GDM1 (cell line): Measurements from ENCODE around the gene MORC3.
"Not testable (repeated sequence)": the region's sequence is repeated elsewhere in the genome, so short reads cannot be mapped to it uniquely, and the experiment has no call there.

Source experiments
- DNase-seq: peaks from one replicate; lab custom pipeline; 2025; lab: John Stamatoyannopoulos, UW

MORC3 gene

GRCh38 chr21:36319767-36320420 lies at the start of gene MORC3:
Gene MORC3, plus strand, starts transcription at chr21:36320197. Its CDS starts 68 bp downstream, at chr21:36320265.
- peak; percentile 99 for DNase-seq

GRCh38 chr21:36270786-36271695 lies 49.0 kb upstream of the MORC3 start:
- DNase-seq, result not testable (repeated sequence)

- DNase-seq, result no peak
Measured at GRCh38 chr21:36274128-36274527, 45.9 kb upstream of the MORC3 start.

DNA sequence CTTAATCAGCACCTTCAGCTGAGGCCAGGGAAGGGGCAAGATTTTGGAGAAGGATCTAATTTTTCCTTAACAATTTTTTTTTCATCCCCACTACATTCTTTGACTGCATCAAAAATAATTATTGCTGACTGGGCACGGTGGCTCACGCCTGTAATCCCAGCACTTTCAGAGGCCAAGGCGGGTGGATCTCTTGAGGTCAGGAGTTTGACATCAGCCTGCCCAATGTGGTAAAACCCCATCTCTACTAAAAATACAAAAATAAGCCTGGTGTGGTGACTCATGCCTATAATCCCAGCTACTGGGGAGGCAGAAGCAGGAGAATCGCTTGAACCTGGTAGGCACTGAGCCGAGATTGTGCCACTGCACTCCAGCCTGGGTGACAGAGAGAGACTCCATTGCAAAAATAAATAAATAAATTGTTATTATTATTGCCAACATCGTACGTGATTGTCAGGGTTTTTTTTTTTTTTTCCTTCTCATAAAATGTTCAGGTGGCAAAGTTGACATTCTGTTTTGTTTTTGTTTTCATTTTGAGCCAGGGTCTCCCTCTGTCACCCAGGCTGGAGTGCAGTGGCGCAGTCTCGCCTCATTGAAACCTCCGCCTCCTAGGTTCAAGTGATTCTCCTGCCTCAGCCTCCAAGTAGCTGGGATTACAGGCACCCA lies 37.3 kb upstream of the MORC3 start:
- DNase-seq, result no peak

- DNase-seq, result not testable (repeated sequence)
Measured at GRCh38 chr21:36283231-36283622, 36.8 kb upstream of the MORC3 start.

DNA sequence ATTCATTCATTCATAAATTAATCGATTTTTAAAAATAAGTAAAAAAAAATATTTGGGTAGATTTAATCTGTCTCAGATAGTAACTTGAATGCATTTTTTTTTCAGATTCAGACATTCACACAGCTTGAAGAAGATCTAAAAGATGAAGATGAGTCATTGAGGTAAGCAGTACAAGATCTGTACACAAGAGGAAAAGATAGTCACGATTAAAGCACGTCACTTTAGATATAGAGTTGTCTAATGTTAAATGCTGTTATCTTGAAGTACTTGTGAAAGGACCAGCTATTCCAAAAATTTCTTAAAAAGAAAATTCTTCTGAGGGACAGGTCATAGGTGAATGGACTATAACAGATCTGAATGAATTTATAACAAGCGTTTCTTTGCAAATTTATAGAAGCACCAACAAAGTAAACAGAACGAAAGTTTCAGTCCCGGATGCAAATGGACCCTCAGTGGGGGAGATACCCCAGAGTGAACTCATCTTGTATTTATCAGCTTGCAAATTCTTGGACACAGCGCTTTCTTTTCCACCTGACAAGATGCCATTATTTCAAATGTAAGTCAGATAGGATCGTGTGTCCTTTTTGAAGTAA lies 31.2 kb upstream of the MORC3 start:
- no peak for DNase-seq

GRCh38 chr21:36291509-36291908 lies 28.5 kb upstream of the MORC3 start:
- no peak for DNase-seq

- no peak for DNase-seq
Measured at GRCh38 chr21:36297406-36297937, 22.5 kb upstream of the MORC3 start.

GRCh38 chr21:36297938-36298572 lies 21.9 kb upstream of the MORC3 start:
- peak; percentile 62 for DNase-seq

- no peak for DNase-seq
Measured at GRCh38 chr21:36306872-36307534, 13.0 kb upstream of the MORC3 start.

DNA sequence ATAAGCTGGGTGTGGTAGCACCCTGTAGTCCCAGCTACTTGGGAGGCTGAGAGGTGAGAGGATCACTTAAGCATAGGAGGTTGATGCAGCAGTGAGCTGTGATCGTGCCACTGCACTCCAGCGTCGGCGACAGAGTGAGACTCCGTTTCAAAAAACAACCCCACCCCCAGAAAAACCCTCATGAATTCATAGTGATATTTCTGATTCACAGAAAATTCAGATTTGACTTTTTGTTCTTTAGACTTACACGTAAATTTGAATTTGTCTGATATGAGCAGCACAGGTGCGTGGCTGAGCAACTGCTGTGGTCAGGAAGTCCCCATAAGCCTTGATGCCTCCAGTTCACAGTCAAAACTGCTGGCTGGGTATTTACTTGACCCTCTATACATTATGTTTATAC lies 10.0 kb upstream of the MORC3 start:
- no peak for DNase-seq

- not testable (repeated sequence) for DNase-seq
Measured at GRCh38 chr21:36313446-36313845, 6.6 kb upstream of the MORC3 start.

DNA sequence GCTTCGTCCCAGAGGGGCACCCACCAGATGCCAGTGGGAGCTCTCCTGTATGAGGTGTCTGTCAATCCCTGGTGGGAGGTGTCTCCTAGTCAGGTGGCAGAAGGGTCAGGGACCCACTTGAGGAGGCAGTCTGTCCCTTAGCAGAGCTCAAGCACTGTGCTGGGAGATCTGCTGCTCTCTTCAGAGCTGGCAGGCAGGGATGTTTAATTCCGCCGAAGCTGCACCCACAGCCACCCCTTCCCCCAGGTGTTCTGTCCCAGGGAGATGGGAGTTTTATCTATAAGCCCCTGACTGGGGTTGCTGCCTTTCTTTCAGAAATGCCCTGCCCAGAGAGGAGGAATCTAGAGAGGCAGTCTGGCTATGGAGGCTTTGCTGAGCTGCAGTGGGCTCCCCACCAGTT lies 4.0 kb upstream of the MORC3 start:
- not testable (repeated sequence) for DNase-seq

DNA sequence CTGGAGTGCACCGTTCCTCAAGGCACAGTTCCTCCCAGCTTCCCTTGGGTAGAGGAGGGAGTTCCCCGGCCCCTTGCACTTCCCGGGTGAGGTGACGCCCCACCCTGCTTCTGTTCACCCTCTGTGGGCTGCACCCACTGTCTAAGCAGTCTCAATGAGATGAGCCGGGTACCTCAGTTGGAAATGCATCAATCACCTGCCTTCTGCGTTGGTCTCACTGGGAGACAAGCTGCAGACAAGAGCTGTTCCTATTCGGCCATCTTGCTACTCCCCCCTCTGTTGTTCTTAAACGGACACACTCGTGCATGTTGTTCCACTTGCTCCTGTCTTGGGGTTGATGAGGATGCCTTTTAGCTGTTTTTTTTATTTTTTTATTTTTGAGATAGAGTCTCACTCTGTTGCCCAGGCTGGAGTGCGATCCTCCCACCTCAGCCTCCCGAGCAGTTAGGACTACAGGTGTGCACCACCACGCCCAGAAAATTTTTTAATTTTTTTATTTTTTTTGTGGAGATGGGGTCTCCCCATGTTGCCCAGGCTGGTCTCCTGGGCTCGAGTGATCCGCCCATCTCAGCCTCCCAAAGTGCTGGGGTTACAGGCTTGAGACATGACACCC lies 3.0 kb upstream of the MORC3 start:
- DNase-seq, result no peak

DNA sequence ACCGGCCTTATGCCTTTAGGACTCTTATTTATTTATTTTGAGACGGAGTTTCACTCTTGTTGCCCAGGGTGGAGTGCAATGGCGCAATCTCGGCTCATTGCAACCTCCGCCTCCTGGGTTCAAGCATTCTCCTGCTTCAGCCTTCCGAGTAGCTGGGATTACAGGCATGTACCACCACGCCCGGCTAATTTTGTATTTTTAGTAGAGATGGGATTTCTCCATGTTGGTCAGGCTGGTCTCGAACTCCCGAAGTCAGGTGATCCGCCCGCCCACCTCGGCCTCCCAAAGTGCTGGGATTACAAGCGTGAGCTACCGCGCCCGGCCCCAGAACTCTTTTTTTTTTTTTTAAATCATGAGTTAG lies 611 bp upstream of the MORC3 start:
- DNase-seq, result not testable (repeated sequence)

GRCh38 chr21:36320421-36321324 lies 676 bp downstream of the MORC3 start:
- no peak for DNase-seq

DNA sequence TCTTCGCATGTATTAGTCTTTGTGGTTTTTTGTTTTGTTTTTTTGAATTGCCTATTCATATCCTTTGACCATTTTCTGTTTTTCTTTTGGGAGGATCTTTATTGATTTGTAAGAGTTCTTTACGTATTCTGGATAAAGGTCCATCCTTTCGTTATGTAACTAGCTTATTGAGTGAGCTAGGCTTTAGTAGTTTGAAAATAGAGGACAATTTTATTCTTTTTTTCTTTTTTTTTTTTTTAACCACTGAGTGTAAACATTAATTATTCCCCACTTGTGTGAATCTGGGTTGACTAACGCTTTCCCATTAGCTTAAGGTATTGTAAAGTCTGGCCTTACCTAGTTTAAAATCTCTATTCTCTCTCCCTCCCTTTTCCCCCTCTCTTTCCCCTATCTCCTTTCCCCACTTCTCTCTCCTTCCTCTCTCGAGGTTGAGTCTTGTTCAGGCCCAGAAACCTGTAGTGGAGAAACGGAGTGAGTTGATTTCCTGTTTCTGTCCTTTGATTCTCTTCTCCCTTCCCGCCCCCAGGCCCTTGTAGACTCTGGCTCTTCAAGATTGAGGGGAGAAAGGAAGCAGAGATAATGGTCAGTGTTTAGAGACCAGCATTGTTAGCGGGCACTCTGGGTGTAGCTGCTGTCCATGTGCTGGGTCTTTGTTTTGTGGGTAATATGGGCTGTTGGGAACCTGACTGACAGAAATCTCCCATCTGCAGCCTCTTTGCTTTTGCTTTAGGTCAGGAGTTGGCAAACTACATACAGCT lies 1.5 kb downstream of the MORC3 start:
- no peak for DNase-seq

- DNase-seq, result no peak
Measured at GRCh38 chr21:36322083-36322424, 2.1 kb downstream of the MORC3 start.

DNA sequence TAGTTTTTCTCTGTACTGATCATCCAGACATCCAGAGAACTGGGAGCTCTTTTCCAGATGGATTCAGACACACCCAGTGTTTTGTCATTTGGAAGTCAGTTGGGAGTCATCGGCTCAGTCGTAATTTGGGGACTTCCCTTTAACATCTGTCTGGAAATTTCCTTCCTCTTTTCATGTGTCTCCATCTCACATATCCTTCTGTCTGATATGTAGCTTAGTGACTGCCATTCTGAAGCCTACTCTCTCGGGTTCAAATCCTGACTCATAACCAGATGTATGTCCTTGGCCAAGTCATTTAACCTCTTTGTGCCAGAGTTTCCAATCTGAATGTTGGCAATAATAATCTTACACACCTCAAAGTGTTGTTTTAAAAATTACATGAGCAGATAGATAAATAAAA lies 3.0 kb downstream of the MORC3 start:
- DNase-seq, result peak; percentile 31
